T1000 (cell line): ENCODE results near the gene PRDM16.

Experiments used
- DNase-seq: peaks from one replicate; lab custom pipeline; 2025; ENCODE audit warnings: mixed read lengths; lab: John Stamatoyannopoulos, UW

The PRDM16 gene

DNA sequence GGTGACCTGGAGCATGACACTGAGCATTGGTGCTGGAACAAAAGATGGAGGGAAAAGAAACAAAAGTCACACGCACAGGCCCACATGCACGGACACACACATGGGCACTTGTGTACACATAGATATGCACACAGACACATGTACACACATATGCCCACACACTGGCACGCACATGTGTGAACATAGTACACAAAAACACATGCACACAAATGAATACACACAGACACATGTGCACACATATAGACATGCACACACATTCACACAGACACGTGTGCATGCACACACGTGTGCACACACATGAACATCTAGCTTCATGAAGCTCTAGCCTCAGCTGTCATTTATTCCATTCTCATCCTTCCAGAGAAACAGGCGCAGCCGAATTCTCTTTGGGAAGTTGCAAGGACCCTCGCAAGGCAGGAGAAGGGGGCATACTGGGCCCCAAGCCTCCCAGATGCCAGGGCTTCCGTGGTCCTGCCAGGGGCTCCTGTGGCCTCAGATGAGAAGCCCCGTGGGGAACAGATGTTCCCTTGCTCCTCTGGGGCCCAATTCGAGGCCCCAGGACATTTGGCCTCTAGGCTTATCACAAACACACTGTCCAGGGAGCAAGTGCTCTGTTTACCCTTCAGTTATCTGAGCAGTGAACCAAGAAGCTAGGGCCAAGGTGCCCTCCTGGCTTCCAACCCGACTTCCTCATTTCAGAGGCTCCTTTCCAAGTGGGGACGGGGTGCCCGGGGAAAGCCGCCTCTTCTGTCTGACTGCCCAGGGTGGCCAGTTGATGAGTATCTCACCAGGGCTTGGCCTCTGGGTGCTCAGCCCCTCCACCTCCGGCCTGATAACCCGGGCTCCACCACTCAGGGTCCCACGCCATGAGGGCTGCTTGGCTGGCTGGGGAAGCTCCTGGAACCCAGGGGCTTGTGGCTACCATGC, 269.1 kb downstream of the PRDM16 start:
- DNase-seq = no peak

DNA sequence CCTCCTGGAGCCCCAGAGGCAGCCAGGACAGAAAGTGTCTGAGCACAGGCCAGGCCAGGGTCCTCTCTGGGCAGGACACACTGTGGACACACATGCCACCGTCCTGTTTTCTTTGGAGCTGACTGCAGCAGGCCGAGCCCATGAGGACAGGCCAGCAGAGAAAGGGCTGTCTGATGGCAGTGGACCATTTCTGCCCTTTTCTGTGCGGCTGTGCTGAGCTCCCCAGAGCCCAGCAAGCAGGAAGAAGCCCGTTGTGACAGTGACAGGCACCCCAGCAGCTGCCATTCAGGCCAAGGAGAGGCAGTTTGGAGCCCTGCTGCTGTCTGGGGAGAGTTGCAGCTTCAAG, 269.7 kb downstream of the PRDM16 start:
- no peak for DNase-seq

DNA sequence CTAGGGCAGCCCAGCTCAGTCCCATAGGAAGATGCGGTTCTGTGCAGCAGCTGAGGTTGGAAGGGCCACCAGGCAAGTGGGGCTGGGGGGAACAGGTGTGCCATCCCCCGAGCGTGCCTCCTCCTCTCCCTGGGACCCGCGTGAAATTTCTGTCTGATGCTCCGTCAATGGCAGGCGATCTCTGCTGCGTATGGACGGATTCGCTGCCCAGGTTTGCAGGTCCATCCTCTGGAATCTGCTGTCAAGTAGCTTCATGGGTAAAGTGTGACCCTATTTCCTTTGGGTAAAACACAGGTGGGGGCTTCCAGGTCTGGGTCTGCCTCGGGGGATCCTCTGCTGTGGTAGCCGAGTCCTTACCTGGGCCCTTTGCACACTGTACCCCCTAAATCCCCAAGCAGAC, 270.9 kb downstream of the PRDM16 start:
- DNase-seq = no peak

- no peak for DNase-seq
These were observed 271.7 kb downstream of the PRDM16 start for GRCh38 chr1:3340548-3341235.

DNA sequence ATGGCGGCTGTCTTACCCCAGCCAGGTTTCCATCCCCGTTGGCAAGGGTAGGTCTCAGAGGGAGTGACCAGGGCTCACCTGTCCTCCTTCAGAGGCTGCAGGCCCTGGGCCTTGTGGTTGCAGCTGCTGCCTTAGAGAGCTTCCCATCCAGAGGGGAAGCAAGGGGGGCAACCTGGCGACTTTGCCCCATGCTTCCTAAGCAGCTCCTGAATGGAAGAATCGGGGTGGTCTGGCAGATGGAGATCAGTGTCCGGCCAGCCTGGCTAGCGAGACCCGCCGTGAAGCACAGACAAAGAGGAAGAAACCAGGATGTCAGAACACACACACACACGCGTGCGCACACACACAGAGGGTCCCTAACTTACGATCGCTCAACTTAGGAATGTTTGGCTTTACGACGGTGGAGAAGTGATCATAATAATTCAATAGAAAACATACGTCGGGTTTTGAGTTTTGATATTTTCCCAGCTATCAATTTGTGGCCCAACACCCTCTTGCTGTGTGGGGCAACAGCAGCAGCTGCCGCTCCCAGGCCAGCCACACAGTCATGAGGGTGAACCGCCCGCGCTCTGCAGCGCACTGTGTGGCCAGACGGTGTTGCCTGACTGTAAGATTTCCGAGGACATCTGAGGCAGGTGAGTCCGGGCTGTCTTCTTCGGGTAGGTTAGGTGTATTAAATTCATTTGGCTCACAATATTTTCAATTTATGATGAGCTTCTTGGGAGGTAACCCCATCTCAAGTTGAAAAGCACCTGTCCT, 272.4 kb downstream of the PRDM16 start:
- no peak for DNase-seq

DNA sequence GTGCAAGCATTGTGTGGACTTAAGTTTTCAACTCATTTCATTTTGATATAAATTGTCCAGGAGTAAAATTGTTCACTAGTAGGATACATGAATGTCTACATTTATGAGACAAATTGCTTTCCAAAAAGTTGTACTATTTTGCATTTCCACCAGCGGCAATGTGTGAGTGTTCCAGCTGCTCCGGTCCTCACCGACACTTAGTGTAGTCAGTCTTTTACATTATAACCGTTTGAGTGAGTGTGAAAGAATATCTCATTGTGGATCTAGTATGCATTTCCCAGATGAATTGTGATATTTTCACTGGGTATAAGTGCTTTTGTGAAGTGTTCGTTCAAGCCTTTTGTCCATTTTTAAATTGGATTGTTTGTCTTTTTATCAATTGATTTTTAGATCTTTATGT, 274.0 kb downstream of the PRDM16 start:
- DNase-seq = no peak

- DNase-seq = no peak
These were observed 275.4 kb downstream of the PRDM16 start for GRCh38 chr1:3344395-3344794.

- DNase-seq = no peak
These were observed 276.8 kb downstream of the PRDM16 start for GRCh38 chr1:3345792-3346191.

GRCh38 chr1:3346478-3346877, 277.5 kb downstream of the PRDM16 start:
- no peak for DNase-seq

- DNase-seq = no peak
These were observed 278.4 kb downstream of the PRDM16 start for GRCh38 chr1:3347257-3348020.

DNA sequence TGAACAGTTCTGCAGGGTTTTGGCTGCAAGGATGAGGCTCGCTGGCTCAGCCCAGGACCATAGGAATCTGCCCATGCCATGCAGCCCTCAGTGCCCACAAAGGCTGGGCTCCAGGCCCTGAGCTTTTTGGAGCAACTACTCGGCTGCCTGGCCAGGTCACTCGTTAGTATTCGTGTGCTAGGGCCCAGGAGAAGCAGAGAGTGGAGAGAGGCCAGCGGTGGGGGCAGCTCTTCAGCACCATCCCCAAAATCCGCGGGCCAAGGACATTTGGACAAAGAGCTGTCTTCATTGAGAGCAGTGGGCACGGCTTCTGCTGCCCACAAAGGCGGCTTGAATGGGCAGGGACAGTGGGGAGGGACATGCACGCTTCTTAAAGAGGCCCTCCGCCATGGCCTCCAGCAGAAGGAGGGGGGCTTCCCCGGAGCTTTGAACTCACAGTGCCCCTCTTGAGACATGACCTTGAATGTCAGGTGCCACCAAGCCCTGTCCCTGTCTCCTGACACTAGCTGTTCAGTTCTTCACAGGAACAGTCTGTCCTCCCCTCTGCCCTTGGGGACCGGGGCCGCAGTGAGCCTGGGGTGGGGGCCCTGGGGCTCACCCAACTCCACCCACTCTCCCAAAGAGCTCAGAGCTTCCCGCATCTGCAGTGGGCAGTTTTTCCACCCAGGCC, 279.3 kb downstream of the PRDM16 start:
- DNase-seq = no peak

DNA sequence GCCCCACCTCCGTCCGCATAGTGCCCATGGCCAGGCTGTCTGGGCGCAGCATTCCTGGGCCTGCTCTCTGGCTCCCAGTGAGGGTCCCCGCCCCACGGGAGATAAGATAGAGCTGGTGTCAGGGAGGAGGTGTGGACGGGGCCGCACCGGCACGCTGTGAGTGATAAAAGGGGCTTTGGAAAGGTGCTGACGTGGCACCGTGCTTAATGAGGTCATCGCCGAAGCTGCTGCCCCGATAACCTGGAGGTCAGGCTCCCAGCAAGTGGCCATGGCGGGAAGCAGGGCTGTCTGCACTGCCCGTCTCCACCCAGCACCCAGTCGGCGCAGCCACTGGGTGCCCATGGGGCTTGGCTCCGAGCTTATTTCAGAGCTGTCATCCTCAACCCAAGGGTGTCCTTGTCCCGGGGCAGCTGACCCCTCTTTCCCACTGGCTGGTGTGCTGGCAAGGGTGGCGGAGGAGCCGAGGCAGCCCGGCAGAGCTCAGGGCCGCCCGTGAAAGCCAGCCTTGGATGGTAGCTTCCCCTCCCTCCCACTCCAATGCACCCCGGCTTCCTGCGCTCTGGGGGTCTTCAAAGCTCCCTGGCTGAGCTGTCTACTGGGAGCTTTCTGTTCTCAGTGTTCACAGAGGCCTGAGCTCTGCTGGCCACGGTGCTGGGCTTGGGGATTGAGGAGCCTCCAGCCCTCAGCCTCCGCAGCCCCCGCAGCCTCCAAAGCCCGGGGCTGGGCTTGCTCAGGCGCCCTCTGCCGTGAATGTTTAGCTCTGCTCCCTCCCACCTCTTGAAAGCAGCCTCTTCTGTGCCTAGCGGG, 280.4 kb downstream of the PRDM16 start:
- no peak for DNase-seq

DNA sequence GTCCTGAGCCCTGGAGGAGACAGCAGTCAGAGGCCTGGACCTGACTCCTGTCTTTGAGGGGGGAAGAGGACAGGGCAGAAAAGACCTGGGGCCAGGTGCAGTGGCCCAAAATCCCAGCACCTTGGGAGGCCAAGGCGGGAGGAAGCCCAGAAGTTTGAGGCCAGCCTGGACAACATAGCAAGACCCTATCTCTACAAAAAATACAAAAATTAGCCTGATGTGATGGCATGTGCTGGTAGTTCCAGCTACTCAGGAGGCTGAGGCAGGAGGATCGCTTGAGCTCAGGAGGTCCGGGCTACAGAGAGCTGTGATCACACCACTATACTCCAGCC, 280.9 kb downstream of the PRDM16 start:
- no peak for DNase-seq

DNA sequence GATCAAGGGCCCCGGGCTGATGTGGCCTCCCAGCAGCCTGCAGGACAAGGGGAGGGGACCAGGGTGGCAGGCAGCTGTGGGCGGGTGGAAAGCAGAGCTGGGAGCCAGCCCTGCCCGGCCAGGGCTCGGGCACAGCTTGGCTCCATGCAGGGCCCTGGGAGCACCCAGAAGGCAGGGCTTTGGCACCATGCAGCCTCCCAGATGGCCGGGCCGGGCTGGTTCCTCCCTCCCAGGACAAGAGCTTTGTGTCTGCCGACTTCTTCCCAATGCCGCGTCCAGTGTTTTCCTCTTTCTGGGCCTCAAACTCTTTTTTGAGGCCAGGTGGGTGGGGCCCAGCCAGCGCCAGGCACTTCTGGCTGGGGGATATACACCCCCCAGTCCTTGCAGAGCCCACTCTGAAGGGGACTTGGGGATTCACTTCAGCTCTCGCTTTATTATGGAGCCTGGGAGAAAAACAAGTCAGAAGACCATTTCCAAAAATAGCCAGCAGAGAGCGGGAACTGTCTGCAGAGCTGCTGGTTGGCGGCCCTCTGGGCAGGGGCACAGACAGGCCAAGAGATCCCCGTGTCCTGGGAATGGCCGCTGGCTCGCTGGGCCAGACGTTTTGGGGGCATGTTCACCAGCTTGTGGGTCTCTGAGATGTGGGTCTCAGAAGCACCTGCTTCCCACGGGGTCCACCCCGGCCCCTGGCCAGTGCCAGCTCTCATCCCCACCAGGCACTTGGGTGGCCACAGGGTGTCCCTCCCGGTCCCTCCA, 281.7 kb downstream of the PRDM16 start:
- DNase-seq = no peak

DNA sequence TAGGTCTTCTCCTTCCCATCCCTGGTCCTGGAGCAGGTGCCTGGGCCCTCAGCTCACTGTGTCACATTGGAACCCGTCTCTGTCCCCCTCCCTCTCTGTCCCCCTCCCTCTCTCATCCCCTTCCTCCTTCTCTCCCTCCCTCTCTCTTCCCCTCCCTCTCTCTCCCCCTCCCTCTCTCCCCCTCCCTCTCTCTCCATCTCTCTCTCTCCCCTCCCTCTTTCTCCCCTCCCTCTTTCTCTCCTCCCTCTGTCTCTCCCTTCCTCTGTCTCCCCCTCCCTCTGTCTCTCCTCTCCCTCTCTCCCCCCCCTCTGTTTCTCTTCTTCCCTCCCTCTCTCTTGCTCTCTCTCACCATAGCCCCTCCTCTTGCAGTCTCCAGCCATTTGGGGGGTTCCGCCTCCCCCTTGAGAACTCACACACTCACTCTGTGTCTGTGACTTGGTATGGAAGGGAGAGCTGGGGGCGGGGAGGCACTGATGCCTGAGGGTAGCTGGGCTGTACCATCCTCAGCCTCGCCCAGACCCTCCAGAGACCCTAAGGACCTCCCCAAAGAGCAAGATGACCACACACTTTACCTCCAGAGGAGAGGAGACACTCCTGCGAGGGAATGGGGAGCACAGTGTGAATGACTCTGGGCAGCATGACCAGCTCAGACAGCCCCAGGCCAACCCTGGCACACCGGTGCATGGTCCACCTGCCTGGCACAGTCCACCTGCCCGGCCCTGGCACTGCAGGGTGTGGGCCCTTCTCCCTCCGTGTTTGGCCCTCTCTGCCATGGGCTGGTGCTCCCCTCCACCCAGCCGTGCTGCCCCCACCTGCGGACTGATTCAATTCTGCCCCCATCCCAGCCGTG, 282.7 kb downstream of the PRDM16 start:
- no peak for DNase-seq

GRCh38 chr1:3352299-3352951, 283.4 kb downstream of the PRDM16 start:
- DNase-seq = no peak

DNA sequence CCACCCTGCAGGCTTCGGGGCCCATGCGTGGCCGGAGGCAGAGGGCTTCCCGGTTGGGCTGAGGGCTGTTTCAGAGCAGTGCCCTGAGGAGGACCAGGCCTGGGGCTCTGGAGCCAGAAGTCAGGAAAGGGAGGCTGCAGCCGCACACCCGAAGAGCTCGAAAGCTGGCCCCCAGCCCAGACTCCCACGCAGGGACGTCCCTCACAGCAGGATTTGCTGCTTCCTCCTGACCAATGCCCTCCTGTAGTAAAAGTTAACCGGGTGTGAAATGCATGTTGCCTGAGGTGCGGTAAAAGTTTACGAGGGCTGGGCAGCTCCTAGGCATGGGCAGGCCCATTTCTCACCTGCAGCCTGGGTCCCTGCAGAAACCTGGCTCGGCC, 283.9 kb downstream of the PRDM16 start:
- no peak for DNase-seq

DNA sequence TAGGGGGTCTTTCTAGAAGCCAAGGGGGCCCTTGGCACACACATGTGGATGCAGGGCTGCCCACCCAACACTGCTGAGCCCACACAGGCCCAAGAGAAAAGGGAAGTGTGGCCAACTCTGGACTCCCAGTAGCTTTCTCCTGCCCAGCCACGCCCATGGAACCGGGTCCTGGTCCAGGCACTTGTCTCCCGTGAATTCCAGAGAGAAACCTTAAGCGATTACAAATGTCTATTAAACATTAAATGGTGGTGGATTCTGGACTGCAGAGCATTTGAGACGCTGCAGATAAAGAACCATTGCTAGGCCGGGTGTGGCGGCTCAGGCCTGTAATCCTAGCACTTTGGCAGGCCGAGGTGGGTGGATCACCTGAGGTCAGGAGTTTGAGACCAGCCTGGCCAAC, 284.9 kb downstream of the PRDM16 start:
- no peak for DNase-seq

- no peak for DNase-seq
These were observed 286.1 kb downstream of the PRDM16 start for GRCh38 chr1:3355089-3355488.
